Measurements from ENCODE around the gene KMT2B.

DNA sequence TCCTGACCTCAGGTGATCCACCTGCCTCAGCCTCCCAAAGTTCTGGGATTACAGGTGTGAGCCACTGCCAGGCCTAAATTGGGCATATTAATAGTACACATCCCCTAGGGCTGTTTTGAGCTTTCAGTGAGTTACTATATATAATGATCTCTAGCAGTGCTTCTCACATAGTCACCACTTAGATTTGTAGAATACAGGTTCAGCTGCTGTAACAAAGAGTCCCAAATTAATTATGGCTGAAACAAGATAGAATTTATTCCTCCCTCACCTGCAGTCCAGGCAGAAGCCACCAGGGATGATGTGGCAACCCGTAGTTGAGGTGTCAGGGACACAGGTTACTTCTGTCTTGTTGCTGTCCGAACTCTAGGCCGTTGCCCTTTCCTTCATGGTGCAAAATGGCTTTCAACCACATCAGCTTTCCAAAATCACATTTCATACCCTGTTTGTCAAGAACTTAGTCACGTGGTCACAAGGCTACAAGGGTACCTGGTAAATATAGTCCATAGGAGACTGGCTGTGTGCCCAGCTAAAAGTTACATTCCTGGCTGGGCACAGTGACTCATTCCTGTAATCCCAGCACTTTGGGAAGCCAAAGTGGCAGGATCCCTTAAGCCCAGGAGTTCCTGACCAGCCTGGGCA lies 43.0 kb downstream of the KMT2B start:
- TF ChIP-seq POLR2A (IDR thresholded peaks at IDR 0.05) = no peak
- TF ChIP-seq, protein P1, sequence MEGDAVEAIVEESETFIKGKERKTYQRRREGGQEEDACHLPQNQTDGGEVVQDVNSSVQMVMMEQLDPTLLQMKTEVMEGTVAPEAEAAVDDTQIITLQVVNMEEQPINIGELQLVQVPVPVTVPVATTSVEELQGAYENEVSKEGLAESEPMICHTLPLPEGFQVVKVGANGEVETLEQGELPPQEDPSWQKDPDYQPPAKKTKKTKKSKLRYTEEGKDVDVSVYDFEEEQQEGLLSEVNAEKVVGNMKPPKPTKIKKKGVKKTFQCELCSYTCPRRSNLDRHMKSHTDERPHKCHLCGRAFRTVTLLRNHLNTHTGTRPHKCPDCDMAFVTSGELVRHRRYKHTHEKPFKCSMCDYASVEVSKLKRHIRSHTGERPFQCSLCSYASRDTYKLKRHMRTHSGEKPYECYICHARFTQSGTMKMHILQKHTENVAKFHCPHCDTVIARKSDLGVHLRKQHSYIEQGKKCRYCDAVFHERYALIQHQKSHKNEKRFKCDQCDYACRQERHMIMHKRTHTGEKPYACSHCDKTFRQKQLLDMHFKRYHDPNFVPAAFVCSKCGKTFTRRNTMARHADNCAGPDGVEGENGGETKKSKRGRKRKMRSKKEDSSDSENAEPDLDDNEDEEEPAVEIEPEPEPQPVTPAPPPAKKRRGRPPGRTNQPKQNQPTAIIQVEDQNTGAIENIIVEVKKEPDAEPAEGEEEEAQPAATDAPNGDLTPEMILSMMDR (IDR thresholded peaks at IDR 0.05) = peak in 1 of 6 experiments; percentile 7
